ENCODE measurements around the gene ZNF618. TPM values are rescaled to one million over a fixed set of nuclear protein-coding genes. Genes with fewer than 3 reads are reported as not detected.

ZNF618 gene
- total RNA-seq, 1 donor, result 13.6 TPM

- no peak overlapping the region for H3K4me3 ChIP-seq (ENCODE audit: low read depth, low read length)
- TF ChIP-seq CTCF (IDR thresholded peaks at IDR 0.05; ENCODE audit: insufficient read depth, low read length), result no peak
- no peak for DNase-seq (ENCODE audit: low read depth)
These were observed 18.1 kb downstream of the ZNF618 start for GRCh38 chr9:113894166-113894565.

- DNase-seq (ENCODE audit: low read depth), result no peak
- TF ChIP-seq CTCF (IDR thresholded peaks at IDR 0.05; ENCODE audit: insufficient read depth, low read length), result no peak
- no peak overlapping the region for H3K4me3 ChIP-seq (ENCODE audit: low read depth, low read length)
These were observed 19.4 kb downstream of the ZNF618 start for GRCh38 chr9:113895526-113895925.

GRCh38 chr9:113896713-113897112 is 20.6 kb downstream of the ZNF618 start:
- H3K4me3 ChIP-seq (ENCODE audit: low read depth, low read length), result no peak overlapping the region
- DNase-seq (ENCODE audit: low read depth), result no peak
- no peak for TF ChIP-seq CTCF (IDR thresholded peaks at IDR 0.05; ENCODE audit: insufficient read depth, low read length)

GRCh38 chr9:113898151-113898550 is 22.0 kb downstream of the ZNF618 start:
- no peak for TF ChIP-seq CTCF (IDR thresholded peaks at IDR 0.05; ENCODE audit: insufficient read depth, low read length)
- H3K4me3 ChIP-seq (ENCODE audit: low read depth, low read length), result no peak overlapping the region
- no peak for DNase-seq (ENCODE audit: low read depth)

- TF ChIP-seq CTCF (IDR thresholded peaks at IDR 0.05; ENCODE audit: insufficient read depth, low read length), result no peak
- H3K4me3 ChIP-seq (ENCODE audit: low read depth, low read length), result no peak overlapping the region
- no peak for DNase-seq (ENCODE audit: low read depth)
These were observed 22.5 kb downstream of the ZNF618 start for GRCh38 chr9:113898596-113898995.

- DNase-seq (ENCODE audit: low read depth), result no peak
- no peak overlapping the region for H3K4me3 ChIP-seq (ENCODE audit: low read depth, low read length)
- no peak for TF ChIP-seq CTCF (IDR thresholded peaks at IDR 0.05; ENCODE audit: insufficient read depth, low read length)
These were observed 23.1 kb downstream of the ZNF618 start for GRCh38 chr9:113899205-113899604.

GRCh38 chr9:113901221-113901688 is 25.1 kb downstream of the ZNF618 start:
- no peak for DNase-seq (ENCODE audit: low read depth)
- TF ChIP-seq CTCF (IDR thresholded peaks at IDR 0.05; ENCODE audit: insufficient read depth, low read length), result no peak
- H3K4me3 ChIP-seq (ENCODE audit: low read depth, low read length), result no peak overlapping the region

Measured in fibroblast of the aortic adventitia (primary cell).